Non-pigmented ciliary epithelial cell (primary cell): ENCODE measurements around the gene BLCAP.
"Not testable (repeated sequence)": the region's sequence is repeated elsewhere in the genome, so short reads cannot be mapped to it uniquely, and the experiment has no call there.

Source experiments
- DNase-seq: peaks from one replicate; pipeline ENCODE4 v3.0.0-alpha.2; 2010; ENCODE audit warnings: low read depth

Gene BLCAP

DNA sequence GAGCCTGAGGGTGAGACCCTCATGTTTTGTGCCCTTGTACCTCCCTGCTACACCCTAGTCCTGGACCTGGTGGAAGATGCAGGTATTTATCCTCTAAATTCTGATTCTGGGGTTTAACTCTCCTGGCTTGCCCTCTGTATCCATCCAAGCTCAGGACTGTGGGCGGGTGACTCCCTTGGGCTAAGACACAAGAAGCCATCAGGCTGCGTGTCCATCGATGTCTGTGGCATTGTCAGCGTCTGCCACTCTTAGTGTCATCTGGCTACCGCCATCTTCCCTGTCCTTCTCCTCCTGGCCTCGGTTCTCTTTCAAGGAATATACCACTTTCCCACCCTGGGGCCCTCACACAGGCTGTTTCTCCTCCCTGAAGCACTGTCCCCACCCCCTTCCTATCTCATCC lies 28.9 kb upstream of the BLCAP start:
- no peak for DNase-seq

GRCh38 chr20:37554721-37555298 lies 27.1 kb upstream of the BLCAP start:
- not testable (repeated sequence) for DNase-seq

DNA sequence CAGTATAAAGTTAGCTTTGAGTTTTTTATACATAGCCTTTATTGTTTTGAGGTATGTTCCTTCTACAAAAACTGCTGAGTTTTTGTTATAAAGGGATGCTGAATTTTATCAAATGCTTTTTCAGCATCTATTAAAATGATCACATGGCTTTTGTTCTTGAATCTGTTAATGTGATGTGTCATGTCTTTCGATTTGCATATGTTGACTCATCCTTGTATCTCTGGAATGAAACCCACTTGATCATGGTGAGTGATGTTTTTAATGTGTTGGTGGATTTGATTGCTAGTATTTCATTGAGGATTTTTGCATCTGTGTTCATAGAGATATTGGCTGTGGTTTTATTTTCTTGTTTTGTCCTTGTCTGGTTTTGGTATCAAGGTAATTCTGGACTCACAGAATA lies 24.7 kb upstream of the BLCAP start:
- DNase-seq: no peak

- DNase-seq: not testable (repeated sequence)
These were observed 24.0 kb upstream of the BLCAP start for GRCh38 chr20:37551660-37552059.

- DNase-seq: not testable (repeated sequence)
These were observed 22.6 kb upstream of the BLCAP start for GRCh38 chr20:37550101-37550920.

- DNase-seq: no peak
These were observed 20.2 kb upstream of the BLCAP start for GRCh38 chr20:37547912-37548311.

DNA sequence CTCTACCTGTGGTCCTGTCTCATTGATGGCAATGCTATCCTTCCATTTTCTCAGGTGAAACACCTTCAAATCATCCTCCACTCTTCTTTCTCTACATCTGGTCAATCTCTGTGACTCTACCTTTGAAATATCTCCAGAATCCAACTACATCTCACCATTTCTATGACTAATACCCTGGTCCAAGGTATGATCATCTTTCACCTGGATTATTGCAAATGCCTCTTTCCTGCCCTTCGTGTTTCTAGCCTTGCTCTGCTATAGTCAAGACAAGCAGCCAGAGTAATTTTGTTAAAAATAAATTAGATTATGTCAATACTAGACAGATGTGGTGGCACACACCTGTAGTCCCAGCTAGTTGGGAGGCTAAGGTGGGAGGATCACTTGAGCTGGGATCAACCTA lies 17.8 kb upstream of the BLCAP start:
- no peak for DNase-seq

DNA sequence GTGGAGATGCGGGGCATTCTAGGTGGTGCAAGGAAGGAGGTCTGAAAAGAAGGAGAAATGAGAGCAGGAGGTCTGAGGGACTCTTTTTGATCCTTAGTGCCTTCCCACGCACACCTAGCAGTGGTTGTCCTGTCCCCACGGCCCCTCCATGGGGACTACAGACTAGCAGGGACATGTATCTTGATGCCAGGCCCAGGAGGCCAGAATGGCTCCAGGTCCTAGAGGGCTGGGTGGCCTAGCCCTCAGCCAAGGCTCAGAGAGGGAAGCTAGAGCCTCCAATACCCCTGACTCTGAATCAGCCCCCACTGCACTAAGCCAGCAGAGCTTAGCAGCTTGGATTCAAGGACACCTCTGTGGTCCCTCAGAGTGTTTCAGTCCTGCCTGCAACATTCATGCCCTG lies 16.7 kb upstream of the BLCAP start:
- no peak for DNase-seq

GRCh38 chr20:37543828-37544227 lies 16.2 kb upstream of the BLCAP start:
- no peak for DNase-seq

- DNase-seq: no peak
These were observed 14.6 kb upstream of the BLCAP start for GRCh38 chr20:37542281-37542680.

DNA sequence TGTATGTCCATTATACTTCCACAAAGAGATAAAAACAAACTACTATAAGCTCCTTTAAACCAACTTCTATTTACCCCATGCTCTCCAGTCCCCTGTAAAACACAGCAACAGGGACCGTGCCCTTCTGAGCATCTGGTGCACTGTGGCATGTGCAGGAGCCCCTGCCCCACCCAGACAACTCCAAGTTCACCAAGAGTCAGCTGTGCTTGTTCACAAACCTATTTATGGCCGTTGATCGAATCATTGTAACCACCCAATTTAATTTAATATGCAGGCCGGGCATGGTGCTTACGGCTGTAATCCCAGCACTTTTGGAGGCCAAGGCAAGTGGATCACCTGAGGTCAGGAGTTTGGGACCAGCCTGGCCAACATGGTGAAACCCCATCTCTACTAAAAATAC lies 13.7 kb upstream of the BLCAP start:
- no peak for DNase-seq

GRCh38 chr20:37540838-37541237 lies 13.2 kb upstream of the BLCAP start:
- not testable (repeated sequence) for DNase-seq

DNA sequence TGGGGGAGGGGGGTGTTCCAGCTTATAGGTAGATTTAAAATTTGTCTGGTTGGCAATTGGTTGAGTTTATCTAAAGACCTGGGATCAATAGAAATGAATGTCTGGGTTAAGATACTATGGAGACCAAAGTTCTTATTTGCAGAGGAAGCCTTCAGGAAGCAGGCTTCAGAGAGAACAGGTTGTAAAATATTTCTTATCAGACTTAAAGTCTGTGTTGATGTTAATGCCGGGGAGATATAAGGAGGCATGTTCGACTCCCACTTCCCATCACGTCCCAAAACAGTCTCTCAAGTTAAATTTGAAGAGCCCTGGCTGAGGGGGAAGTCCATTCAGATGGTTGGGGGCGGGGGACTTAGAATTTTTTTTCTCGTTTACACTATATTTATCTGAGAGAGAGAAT lies 12.3 kb upstream of the BLCAP start:
- no peak for DNase-seq

- DNase-seq: no peak
These were observed 11.7 kb upstream of the BLCAP start for GRCh38 chr20:37539424-37539823.

- DNase-seq: no peak
These were observed 10.3 kb upstream of the BLCAP start for GRCh38 chr20:37538003-37538402.

DNA sequence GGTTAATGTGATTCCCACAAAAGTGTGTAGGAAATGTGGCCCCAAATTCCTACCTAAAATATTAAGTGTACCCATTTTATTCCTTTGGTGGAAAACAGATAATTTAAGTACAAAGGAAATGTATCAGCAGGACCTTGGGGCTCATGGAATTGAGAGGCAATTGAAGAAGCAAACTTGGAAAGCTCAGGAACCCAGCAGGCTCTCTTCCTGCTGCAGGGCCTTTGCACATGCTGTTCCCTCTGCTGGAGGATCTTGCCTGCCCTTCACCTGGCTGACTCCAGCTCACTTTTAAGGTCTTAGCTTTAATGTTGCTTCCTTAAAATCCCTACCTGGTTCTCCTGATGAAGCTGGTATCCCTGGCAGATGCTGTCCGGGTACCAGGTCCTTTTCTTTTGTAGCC lies 9.8 kb upstream of the BLCAP start:
- no peak for DNase-seq

DNA sequence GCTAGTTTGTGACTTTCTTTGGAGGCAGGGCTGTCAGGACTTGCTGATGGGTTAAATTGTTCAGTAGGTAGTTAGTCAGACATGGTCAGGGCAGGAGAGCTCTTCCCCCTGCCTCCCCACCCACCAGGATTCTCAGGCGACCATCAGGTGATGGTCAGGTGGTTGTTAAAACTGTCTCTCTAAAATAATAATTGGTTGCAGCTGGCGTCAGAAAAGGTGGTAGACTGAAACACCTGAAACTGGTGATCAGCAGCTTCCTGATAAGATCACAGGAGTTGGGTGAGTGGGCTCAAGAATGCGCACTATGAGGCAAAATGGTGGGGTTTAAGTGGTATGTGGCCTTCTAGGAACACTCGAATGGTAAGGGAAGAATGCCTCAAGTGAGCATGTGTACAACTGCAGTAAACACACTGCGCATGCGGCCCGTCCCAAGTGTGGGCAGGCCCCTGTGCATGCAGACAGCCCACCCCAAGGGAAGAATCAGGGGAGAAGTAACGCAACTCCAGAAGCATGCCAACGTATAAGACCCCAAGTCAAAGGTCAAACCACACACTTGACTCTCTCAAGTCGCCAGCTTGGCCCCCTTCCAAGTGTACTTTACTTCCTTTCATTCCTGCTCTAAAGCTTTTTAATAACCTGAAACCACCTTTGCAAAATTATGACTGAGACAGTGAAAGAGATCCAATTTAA lies 7.9 kb upstream of the BLCAP start:
- DNase-seq: no peak

GRCh38 chr20:37534401-37535157 lies 6.9 kb upstream of the BLCAP start:
- no peak for DNase-seq

DNA sequence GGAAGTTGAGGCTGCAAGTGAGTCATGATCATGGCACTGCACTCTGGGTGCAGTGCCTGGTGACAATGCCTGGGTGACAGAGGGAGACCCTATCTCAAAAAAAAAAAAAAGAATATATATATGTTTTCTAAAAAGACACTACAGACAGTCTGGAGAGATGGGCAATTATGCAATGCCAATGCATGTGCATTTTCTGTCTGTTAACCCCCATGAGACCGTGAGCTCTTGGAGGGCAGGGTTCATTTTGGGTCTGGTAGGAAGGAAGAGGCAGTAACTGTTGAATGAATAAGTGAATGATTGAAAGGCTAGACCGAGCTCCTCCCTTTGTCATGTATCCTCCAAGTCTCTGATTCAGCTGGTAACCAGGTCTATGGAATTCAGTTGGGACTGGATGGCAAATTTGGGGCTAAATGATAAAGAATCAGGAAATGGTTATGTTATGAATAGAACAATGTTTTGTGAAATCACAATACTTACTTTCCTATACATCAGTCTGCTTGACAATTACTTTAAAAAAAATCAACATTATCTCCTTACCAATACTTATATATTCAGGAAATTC lies 5.6 kb upstream of the BLCAP start:
- no peak for DNase-seq

GRCh38 chr20:37531856-37532255 lies 4.2 kb upstream of the BLCAP start:
- no peak for DNase-seq

DNA sequence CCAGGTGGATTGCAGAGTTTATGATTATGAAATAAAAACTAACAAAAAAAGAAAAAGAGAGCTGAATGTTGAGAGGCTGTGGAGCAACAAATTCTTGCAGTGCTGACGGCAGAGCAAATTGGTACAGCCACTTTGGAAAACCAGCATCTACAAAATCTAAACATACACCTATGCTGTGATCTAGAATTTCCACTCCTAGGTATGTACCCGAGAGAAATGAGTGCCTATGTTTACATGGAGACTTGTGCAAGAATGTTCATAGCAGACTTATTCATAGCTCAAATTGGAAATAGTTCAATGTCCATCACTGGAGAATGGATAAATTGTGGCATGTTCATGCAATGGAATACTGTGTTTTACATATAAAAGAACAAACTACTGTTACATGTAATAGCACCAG lies 3.0 kb upstream of the BLCAP start:
- DNase-seq: no peak

GRCh38 chr20:37529968-37530600 lies 2.4 kb upstream of the BLCAP start:
- DNase-seq: no peak
